B cell (primary cell): ENCODE data around the gene NHS.

Experiments
- EZH2 ChIP-seq: IDR thresholded peaks from 2 replicates; pipeline ENCODE4 v1.6.1; 2012; ENCODE audit warnings: borderline replicate concordance, low read depth, mild to moderate bottlenecking, moderate library complexity, low read length; ENCODE audit not compliant: insufficient read depth, poor library complexity, severe bottlenecking
- TF ChIP-seq, protein P1 (sequence below): fragments of 200-600 bp; IDR thresholded peaks from one replicate; pipeline ENCODE4 v1.8.0; 2022; ENCODE audit warnings: antibody characterized with exemption, mild to moderate bottlenecking

DNA sequence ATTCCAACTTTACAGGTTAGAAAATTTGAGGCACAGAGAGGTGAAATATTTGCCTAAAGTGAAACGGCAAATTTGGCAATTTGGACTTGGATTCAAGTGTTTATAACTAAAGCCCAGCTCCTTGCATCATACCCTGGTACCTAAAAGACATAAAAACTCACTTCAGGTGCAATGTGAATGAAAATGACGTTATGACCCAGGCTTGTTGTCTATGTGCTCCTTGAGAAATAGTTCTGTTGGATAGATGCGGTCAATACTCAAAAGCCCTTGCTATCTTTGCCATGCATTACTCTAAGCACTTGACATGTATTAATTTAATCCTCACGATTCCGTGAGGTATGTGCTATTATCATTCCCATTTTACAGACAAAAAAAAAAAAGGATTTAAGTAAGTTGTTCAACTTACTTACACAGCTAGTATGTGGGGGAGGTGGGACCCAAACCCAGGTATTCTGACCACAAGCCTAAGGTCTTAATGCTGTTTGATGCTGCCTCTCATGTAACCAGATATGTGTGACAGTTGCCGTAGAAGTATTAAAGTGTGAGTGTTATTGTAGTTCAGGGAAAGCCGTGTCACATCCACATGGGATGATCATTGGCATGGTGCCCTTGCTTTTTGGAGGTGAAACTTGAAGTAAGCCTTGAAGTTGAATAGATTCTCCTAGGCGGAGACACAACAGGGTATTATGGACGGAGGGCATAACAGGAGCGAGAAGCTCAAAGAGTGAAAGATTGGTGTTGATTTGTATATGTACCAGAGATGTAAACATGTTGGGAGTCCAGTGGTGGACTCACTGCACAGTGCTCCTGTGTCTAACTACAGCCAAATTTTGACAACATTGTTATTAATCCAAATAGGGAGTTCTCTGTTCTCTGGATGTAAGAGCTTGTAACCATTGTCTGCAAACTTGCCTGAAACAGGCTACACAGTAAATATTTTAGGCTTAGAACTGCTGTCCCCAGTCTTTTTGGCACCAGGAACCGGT is 365.4 kb downstream of the NHS start:
- TF ChIP-seq, protein P1, sequence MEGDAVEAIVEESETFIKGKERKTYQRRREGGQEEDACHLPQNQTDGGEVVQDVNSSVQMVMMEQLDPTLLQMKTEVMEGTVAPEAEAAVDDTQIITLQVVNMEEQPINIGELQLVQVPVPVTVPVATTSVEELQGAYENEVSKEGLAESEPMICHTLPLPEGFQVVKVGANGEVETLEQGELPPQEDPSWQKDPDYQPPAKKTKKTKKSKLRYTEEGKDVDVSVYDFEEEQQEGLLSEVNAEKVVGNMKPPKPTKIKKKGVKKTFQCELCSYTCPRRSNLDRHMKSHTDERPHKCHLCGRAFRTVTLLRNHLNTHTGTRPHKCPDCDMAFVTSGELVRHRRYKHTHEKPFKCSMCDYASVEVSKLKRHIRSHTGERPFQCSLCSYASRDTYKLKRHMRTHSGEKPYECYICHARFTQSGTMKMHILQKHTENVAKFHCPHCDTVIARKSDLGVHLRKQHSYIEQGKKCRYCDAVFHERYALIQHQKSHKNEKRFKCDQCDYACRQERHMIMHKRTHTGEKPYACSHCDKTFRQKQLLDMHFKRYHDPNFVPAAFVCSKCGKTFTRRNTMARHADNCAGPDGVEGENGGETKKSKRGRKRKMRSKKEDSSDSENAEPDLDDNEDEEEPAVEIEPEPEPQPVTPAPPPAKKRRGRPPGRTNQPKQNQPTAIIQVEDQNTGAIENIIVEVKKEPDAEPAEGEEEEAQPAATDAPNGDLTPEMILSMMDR: no peak
- TF ChIP-seq EZH2: no peak
